ENCODE data around the gene TMC3.

The TMC3 gene

DNA sequence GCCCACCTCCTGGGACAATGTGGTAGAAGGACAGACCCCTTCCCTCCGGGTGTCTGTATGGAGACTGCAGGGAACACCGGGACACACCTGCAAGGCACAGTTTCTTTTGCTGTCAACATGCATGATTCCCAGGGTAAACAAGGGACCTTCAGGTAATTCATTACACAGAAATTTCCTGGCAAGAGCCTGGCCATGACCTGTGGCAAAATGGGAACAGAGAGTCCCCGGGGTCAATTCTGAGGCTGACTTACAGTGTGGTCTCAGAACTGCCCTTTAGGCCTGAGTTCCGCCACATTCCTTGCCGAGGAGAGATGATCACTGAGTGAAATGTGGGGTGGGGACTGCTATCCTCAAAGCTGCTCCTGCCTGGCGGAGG, 56.4 kb downstream of the TMC3 start:
- DNase-seq: no peak

DNA sequence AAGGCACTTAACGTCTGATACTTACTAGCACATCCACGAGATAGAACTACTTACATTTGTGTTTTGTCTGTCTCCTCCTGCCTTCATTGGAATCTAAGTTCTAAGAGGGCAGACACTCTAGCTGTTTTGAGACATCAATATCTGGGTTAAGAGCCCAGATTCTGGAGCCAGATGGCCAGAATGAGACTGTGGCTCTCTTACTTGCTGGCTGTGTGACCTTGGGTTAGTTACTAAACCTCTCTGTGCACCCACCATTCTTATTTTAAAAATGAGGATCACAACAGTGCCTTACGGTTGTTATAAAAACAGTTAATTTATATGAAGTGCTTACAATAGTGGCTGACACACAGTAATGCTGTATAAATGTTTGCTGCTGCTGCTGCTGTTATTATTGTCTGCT, 57.7 kb downstream of the TMC3 start:
- no peak for DNase-seq

DNA sequence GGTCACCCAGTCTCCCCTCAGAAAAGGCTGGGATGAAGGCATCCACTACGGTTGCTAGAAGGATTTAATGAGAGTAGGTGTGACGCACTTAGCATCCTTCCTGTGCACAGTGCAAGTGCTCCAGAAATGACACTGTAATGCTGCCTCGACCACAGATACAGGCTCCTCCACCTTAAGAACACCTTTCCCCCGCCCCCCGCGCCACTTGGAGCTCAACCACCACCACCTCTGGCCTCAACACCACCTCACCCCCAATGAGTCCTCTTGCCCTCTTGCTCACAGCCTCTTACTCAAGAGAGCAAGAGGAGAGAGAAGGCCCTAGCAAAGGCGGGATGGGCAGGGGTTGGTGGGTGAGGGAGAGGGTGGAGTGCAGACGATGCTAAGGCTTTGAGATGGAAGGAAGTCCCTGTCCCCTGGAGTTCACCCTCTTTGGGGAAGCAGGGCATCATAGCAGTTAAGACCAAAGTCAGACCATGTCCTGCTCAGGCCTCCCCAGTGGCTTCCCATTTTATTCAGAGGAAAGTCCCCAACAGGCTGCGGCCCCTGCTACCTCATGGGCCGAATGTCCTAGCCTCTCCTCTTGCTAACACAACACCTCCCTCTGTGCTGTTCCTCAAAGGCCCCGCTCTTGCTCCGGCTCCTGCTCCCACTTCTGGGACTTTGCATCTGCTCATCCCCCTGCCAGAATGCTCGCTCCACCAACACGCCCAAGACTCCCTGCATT, 58.4 kb downstream of the TMC3 start:
- no peak for DNase-seq

DNA sequence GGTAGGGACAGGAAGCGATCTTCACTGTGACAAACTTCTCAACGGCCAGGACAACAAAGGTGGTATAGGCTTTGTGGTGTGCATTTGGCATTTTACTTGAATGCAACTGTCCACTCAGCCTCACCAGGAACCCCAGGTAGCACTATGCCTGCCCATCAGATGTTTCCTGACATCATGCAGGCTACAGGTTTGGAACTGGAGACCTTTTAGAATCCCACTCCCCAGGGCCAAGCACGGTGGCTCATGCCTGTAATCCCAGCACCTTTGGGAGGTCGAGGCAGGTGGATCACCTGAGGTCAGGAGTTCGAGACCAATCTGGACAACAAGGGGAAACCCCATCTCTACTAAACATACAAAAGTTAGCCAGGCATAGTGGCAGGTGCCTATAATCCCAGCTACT, 59.6 kb downstream of the TMC3 start:
- DNase-seq: no peak

DNA sequence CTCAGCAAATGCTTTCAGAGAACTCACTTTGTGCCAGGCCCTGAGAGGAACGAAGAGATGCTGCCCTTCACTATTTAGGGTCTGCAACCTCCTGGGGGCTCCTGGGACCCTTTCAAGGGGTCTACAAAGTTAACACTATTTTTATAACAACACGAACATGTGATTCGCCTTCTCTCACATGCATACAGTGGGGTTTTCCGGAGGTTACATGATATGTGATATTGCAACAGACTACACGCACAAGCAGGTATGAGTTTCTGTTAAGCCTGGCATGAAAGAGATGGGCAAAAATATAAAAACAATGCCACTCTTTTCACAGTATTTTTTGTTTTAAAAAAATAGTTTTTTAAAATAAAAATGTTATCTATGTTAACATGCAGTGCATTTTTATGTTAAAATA, 60.3 kb downstream of the TMC3 start:
- DNase-seq: no peak

DNA sequence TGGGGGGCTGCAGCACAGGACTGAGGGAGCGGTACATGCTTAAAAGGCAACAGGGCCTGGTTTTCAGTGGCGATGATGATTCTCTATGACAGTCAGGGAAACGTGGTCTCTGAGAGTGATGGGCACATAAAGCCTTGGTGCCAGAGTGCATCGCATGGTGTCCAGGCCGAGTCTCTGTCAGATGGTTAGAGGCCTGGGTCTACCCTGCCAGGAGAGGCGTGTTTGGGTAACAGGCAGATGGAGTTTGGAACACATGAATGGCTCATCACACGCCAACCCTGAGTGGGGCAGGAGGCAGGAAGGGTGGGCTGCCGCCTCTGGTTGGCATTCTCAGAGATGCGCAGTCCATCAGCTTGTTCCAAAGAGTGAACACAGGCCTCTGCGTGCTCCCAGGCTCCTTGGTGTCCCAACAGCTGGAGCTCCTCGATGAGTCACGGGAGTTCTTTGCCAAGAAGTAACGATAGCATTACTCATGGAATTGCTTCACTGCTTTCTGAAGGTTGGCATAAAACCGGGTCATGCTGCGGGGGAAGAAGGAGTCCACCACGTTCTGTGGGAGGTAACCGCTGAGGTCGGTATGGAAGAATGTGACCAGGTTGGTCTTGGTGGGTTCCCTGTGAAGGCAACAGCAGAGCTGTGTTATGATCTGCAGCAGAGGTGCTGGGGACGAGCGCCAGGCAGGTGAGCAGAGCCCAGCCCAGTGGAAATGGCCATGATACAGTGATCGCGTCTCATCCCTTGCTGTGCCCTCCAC, 61.0 kb downstream of the TMC3 start:
- DNase-seq: no peak

DNA sequence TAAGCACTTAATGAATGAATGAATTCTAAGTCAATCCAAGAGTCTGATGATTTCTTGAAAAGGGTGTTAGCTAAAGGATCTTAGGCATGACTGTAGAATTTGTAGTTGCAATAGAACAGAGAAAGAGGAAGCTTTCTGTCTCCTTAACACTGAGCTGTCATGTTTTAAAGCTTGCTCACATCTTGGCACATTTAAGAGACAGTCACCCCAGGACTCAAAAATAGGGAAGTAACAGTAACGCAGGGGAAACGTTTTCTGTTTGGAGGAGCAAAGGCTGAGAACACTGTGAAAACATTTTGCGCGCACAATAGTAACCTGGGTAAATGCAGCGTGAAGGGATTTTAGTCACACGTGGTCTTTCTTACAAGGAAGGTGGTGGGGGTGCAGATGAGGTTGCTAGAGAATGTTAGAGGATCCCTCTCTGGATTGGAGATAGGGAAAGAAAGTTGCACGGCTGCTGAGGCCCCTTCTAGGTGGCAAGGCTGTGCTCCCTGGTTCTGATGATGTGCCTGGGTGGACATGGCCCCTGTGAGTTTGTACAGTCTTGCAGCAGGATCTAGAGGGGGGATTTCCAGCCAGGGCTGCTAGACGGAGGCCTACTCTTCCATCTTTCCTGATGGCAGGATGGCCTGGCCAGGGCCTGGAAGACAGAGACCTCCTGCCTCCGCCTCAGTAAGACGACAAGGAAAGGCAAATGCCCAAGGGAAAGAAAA, 62.1 kb downstream of the TMC3 start:
- no peak for DNase-seq

DNA sequence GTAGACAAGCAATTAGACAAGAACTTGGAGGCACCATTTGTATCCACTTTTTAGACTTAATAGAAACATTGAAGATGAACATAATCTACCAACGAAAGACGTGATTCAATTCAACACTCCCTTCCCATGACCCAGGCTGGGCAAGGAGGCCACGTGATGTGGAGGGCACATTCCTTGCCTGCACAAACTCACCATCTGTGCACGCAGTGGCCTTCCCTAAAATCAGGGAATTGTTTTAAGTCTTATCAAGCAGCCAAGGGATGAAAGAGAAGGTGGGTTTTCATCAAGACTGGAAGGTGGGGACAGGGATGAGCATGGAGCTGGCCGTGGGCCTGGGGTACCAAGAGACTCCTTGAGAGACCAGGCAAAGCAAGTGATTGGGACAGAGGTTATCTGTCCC, 63.5 kb downstream of the TMC3 start:
- DNase-seq: no peak

DNA sequence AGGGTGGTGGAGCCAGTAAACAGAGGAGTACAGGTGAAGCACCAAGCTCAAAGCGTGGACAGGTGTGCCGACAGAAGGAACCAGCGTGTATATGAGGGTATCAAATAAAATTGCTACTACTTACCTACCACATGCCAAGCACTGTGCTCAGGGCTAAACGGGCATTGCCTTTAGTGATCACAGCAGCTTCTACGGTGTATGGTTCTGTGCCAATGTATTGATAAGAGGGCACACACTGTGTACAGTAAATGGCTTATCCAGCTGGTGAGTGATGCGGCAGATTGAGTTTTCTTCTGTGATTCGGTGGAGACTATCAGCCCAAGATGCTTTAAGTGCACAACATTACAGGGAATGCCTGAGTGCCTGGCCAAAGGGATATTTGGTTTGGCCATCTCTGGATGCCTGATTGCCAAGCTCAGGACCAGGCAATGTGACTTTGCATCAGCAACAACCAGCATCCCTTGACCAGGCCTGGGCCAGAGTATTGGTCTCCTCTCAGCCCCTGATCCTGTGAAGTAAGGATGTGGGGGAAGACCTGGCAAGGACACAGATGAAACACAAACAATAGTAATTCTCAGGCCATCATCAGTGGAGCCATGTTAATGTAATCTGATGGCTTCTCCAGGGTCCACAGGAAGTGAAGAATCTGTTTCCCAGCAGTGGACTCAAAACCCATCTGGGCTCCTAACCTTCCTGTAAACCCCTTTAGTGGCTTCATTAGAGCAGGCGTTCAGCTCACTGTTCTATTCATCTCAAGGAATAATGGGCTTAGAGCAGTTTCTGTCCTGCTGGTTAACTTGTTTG, 64.2 kb downstream of the TMC3 start:
- DNase-seq: no peak

DNA sequence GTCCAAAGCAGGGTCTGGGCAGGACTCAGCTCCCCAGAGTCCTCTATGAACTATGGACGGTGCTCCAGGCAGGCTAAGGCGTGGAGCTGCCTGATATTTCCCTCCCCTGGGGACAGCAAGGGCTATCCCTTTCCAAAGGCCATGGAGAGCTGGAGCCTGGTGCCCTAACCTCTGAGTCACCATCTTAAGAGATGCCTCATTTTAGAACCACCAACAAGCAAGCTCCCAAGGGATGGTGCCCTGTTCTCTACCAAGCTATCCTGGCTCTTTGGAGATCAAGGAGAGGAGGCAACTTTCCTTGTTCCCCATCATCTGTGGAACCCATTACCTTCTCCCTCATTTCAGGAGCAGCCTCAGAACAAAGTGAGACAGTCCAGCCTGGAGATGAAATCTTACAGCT, 65.8 kb downstream of the TMC3 start:
- DNase-seq: no peak

DNA sequence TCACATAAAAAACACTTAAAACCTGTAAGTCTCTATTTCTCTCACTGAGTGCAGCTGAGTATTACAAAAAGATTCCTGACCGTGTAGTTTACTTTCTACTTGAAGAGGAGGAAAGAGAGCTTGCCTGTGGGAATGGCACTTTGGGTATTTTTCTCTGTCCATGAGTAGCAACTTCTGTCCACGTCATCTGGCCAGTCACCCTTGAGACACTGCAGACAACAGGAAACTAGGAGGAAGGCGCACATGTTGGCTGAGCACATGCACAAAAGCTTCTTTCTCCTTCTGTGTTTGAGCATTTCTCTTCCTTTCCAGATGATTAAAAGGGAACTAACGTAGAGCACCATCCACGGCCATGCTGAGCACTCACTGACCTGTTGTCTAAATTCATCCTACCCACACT, 69.8 kb downstream of the TMC3 start:
- DNase-seq: no peak

DNA sequence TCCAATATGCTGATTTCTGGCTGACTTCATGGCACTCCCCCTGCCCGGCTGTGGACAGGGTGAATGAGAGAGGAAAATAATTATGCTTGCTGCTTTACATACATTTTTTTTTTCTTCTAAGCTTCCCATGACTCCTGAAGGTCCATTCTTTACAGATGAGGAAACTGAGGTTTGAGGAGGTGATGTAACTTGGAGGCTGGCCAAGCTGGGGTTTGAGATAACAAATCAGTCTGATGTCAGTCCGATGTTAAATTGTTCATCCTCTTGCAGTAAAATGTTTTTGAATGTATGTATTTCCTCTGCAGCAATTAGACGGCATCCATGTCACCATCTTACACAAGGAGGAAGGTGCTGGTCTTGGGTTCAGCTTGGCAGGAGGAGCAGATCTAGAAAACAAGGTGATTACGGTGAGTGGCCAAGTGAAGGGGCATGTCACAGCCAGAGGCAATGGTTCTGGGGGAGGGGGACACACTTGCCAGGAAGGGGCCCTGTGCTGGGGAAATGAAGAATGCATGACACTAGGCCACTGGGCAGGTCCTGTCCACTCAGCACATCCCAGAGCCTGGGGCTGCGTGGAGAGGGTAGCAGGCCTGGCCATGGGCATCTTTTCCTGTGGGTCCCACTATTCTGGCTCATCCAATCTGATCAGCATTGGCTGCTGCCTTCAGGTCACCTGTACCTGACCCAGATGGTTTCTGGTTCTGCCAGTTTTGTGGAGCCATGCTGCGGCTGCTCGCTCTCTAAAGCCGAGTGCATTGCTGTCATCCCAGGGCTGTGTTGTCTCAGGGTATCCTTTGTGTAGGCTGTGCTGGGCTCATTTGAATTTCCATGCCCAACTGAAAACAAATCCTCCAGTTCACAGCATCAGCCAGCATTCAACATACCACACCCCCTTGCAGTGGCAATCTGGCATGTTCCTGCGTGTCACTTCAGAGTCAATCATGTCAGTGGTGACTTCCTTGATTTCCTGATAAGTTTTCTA, 70.5 kb downstream of the TMC3 start:
- no peak for DNase-seq

DNA sequence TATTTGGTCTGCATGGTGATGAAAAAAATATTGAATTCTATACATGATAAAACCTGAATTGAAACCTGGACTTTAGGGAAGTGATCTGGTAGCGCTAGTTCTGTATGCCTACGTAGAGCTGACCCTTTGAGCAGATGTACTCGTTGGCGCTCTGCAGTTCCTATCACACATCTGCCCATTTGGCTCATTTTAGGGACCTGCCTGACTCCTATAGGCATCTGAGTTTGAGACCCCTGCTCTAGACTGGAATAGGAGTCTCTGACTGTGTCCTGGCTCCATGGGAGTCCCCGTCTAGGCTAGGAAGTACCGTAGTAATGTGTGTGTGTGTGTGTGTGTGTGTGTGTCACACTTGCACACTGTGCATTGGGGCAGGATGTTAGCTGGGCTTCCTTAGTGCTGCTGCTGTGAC, 71.3 kb downstream of the TMC3 start:
- DNase-seq: no peak

DNA sequence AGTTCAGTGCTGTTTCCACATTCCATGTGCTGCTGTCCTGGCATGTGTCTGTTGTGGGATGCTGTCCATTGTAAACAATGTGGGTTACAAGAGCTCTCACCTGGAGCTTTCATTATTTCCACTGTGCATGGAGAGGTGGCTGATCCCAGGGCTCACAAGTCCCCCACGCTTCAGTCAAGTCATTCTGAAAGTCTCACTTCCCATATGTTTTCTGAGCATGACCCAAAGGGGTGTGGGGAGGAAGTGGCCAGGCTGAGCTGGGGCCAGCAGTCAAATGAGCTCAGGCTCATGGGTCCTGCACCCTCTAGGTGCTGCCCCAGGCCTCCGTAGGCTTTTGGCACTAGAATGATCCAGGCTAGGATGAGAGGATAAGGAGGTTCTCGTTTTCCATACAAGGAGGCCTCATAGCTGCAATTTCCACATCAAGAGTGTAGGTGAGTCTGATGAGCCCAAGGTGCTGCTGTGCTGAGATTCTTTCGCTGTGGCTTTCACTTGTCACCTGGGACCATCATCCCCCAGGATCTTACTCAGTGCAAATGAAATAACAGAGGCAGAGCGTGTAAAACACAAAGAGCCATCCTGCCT, 72.1 kb downstream of the TMC3 start:
- DNase-seq: no peak

DNA sequence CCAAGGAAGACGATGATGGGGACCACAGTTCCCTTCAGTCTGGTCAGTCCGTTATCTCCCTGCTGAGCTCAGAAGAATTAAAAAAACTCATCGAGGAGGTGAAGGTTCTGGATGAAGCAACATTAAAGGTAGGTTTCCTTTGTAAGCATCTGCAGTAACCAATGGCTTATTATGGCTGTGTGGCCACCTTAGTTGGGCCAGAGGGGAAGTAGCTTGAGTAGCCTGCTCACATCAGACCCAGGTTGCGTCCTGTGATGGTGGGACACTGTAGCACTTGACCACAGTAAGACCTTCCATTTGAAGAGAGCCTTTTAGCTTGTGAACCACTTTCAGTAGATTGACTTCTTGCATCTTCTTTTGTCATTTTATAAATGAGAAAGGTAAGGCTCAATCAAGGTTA, 72.6 kb downstream of the TMC3 start:
- DNase-seq: no peak

DNA sequence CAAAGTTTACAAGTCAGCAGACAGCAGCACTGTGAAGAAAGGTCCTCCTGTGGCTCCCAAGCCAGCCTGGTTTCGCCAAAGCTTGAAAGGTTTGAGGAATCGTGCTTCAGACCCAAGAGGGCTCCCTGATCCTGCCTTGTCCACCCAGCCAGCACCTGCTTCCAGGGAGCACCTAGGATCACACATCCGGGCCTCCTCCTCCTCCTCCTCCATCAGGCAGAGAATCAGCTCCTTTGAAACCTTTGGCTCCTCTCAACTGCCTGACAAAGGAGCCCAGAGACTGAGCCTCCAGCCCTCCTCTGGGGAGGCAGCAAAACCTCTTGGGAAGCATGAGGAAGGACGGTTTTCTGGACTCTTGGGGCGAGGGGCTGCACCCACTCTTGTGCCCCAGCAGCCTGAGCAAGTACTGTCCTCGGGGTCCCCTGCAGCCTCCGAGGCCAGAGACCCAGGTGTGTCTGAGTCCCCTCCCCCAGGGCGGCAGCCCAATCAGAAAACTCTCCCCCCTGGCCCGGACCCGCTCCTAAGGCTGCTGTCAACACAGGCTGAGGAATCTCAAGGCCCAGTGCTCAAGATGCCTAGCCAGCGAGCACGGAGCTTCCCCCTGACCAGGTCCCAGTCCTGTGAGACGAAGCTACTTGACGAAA, 74.3 kb downstream of the TMC3 start:
- DNase-seq: no peak

DNA sequence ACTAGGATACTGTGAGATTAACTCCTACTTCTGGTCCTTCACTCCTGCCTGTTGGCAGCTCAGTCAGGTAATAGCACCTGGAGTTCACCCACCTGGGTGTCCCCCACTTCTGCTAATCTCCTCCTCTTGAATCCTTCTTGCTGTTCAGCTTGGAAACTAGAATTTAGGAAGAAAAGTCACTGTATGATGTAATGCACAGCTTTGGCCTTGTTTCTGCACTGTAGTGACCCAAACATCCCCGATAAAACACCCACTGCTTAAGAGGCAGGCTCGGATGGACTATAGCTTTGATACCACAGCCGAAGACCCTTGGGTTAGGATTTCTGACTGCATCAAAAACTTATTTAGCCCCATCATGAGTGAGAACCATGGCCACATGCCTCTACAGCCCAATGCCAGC, 74.9 kb downstream of the TMC3 start:
- no peak for DNase-seq

DNA sequence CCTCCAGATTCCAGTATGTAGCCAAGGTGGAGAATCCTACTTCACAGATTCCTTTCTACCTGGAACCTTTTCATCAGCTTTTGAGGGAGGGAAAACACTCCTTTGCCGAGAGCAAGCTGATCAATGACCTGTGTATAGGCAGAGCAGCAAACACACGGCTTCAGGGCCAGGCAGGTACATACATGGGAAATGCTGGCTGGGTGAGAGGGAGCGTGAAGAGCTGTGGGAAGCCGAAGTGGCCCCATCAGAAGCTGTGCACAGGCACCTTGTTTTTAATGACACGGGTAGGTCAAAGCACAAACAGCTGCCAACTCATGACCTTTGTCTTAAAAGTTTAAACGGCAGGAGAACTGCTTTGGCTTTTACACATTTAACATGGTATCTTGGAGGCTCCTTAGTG, 75.4 kb downstream of the TMC3 start:
- DNase-seq: no peak

DNA sequence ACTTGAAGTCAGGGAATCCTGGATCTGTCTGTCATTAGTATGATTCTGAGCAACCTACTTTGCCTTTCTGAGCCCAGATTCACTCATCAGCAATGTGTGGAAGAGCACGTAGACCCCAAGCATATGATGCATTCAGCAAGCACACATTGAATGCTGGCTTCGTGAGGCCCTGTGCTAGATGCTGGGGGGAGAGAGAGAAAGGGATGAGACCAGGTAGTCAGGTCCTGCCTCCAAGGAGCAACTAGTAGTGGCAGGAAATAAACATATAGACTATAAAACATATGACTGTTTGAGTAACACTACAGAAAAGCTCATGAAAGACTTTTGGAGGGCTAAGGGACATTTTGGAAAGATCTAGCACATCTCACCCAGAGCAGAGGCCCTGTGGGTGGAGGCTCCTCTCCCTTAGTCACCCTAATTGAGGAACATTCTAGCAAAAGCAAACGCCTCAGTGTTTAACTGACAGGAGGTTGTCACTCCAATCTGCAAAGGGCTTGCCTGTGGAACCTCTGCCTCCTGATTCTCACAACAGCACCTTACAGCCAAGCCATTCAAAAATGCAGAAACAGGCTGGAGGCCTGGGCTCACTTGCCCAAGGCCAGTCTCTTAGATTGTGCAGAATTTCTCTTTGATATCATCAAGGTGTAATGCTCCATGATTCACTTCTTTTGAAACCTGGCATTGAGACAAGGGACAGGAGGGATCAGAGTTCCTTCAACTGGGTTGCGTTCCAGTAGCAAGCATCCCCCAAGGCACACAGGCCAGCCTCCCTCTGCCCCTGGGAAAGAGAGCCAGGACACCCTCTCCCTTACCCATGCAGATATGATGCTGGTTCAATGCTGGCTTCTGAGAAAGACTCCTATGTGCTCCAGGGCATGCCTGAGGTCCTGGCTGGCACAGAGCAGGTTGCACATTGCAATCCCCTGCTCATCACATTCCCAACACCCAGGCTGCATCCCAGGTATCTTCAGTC, 76.1 kb downstream of the TMC3 start:
- no peak for DNase-seq

DNA sequence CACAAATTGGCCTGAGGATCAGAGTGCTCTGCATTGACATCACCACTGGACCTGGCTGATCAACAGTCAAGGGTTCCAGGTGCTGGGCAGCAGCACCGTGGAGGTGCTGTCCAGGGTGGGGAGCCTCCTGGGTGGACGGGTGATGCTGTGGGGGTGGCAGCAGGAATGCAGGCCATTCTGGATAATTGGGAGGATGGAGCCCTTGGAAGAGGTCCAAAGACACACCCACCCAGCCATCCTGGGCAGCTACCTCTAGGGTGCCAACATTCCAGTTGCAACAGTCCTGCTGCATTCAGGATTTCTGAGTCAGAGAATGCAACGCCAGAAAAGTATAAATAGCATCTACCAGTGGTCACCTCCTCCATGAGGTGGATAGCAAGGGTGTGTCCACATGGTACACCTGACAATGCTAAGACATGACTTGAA, 76.9 kb downstream of the TMC3 start:
- no peak for DNase-seq
